Uterine smooth muscle cell (primary cell): Measurements from ENCODE around the gene KRTAP5-9. TPM values are rescaled to one million over a fixed set of nuclear protein-coding genes. Genes with fewer than 3 reads are reported as not detected.

Experiments used
- total RNA-seq: library from RNA; depleted of rRNA; stranded (reverse); fragments of >200 nt; gene quantifications from 2 replicates; pipeline ENCODE4 v1.2.3, GENCODE V29; 2014

KRTAP5-9 gene, protein sequence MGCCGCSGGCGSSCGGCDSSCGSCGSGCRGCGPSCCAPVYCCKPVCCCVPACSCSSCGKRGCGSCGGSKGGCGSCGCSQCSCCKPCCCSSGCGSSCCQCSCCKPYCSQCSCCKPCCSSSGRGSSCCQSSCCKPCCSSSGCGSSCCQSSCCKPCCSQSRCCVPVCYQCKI
- total RNA-seq = not detected in 2 replicates

DNA sequence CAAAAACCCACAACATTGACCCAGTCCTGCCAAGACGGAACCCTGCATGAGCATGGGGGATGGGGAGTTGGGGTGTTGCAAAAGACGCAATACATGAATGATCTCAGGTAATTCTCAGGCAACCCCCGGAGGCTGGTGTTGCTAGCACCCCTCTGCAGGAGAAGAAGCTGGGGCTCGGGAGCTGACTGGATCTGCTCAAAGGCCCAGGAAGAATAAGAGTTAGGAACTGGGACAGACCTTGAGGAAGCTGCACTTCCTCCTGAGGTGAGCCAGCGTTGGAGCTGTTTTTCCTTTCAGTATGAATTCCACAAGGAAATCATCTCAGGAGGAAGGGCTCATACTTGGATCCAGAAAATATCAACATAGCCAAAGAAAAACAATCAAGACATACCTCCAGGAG, at the start of gene KRTAP5-9:
KRTAP5-9 (plus strand) TSS at position 301 of the 400 bp plus-strand sequence. CDS start 238 bp downstream, outside the sequence.

DNA sequence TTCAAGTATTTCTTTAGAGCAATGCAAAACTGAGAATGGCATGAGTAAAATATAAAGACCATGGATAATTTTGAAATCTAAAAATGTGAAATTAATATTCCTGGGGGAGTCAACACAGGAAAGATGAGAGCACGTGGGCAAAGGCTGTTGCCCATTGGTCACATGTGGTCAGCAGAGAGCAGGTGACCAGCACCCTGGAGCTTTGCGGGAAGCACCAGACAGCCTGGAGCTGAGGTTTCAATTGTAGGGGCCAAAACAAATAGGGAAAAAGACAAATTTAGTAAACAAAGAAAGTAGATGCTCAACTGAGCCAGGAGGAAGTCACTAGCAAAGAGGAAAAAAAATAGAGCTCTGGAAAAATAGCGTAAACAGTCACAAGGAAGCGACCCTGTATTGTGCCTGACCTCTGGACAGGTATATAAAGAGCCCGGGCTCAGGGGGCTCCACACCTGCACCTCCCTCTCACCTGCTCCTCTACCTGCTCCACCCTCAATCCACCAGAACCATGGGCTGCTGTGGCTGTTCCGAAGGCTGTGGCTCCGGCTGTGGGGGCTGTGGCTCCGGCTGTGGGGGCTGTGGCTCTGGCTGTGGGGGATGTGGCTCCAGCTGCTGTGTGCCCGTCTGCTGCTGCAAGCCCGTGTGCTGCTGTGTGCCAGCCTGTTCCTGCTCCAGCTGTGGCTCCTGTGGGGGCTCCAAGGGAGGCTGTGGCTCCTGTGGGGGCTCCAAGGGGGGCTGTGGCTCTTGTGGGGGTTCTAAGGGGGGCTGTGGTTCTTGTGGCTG, 21.2 kb upstream of the KRTAP5-9 start, which contains the start of gene KRTAP5-7:
KRTAP5-7 (plus strand) TSS at position 472 of the 780 bp plus-strand sequence; CDS start at position 506, 34 bp downstream.

DNA sequence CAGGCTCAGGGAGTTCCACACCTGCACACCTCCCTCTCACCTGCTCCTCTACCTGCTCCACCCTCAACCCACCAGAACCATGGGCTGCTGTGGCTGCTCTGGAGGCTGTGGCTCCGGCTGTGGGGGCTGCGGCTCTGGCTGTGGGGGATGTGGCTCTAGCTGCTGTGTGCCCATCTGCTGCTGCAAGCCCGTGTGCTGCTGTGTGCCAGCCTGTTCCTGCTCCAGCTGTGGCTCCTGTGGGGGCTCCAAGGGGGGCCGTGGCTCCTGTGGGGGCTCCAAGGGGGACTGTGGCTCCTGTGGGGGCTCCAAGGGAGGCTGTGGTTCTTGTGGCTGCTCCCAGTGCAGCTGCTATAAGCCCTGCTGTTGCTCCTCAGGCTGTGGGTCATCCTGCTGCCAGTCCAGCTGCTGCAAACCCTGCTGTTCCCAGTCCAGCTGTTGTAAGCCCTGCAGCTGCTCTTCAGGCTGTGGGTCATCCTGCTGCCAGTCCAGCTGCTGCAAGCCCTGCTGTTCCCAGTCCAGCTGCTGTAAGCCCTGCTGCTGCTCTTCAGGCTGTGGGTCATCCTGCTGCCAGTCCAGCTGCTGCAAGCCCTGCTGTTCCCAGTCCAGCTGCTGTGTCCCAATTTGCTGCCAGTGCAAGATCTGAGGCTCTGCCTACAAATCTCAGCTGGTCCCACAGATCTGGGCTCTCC, 10.1 kb upstream of the KRTAP5-9 start, which contains the start of gene KRTAP5-8:
KRTAP5-8 (plus strand) TSS at position 49 of the 689 bp plus-strand sequence; CDS start at position 80, 31 bp downstream.

DNA sequence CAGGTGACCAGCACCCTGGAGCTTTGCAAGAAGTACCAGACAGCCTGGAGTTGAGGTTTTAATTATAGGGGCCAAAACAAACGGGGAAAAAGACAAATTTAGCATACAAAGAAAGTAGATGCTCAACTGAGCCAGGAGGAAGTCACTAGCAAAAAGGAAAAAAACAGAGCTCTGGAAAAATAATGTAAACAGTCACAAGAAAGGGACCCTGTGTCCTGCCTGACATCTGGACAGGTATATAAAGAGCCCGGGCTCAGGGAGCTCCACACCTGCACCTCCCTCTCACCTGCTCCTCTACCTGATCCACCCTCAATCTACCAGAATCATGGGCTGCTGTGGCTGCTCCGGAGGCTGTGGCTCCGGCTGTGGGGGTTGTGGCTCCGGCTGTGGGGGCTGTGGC, 17.0 kb downstream of the KRTAP5-9 start, which contains the start of gene KRTAP5-10:
KRTAP5-10 (plus strand) TSS at position 301 of the 400 bp plus-strand sequence; CDS start at position 326, 25 bp downstream.

DNA sequence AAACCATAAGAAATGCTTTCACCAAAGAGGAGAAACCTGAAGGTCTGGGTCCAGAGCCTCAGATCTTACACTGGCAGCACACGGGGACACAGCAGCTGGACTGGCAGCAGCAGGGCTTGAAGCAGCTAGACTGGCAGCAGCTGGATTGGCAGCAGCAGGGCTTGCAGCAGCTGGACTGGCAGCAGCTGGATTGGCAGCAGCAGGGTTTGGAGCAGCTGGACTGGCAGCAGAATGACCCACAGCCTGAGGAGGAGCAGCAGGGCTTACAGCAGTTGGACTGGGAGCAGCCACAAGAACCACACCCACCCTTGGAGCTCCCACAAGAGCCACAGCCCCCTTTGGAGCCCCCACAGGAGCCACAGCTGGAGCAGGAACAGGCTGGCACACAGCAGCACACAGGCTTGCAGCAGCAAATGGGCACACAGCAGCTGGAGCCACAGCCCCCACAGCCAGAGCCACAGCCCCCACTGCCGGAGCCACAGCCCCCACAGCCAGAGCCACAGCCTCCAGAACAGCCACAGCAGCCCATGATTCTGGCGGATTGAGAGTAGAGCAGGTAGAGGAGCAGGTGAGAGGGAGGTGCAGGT, 34.2 kb downstream of the KRTAP5-9 start, which contains the start of gene KRTAP5-11:
KRTAP5-11 (minus strand) TSS at position 567 of the 587 bp plus-strand sequence; CDS start at position 529, 38 bp downstream.

Other genes starting within 250 kb of the KRTAP5-9 start
- gene DHCR7, start 100.0 kb upstream of the KRTAP5-9 start, total RNA-seq = 73.9 and 131 TPM in 2 replicates
- gene NADSYN1, start 95.2 kb upstream of the KRTAP5-9 start, total RNA-seq = 58.3 and 106 TPM in 2 replicates
- gene KRTAP5-7, start 21.2 kb upstream of the KRTAP5-9 start, total RNA-seq = 0.11 TPM in 1 of 2 replicates, not detected in the other
- gene KRTAP5-8, start 10.4 kb upstream of the KRTAP5-9 start, total RNA-seq = not detected in 2 replicates
- gene KRTAP5-10, start 17.1 kb downstream of the KRTAP5-9 start, total RNA-seq = not detected in 2 replicates
- gene KRTAP5-11, start 34.5 kb downstream of the KRTAP5-9 start, total RNA-seq = not detected in 2 replicates